Activated B cell treated with CpG ODN at 0.5 μM for 24 hours (primary cell): ENCODE results near the gene HOXC6. TPM values are rescaled to one million over a fixed set of nuclear protein-coding genes. Genes with fewer than 3 reads are reported as not detected.
A peak's percentile ranks its signal among the peaks of the same experiment; 100 is the strongest.

Experiments used
- ATAC-seq: fragments of 200-7000 bp; cut with Tn5 transposase; one replicate; pipeline ENCODE4 v1.10.0; 2021; ENCODE audit warnings: low read depth, mild to moderate bottlenecking, moderate library complexity
- CTCF ChIA-PET: fragments of 350-600 bp; sonication (Branson Sonifier 250); formaldehyde crosslinking; loops from one replicate; lab custom pipeline; 2021; ENCODE audit warnings: antibody characterized with exemption; lab: Charles Lee
- POLR2A ChIA-PET: fragments of 350-600 bp; sonication (Branson Sonifier 250); formaldehyde crosslinking; loops from one replicate; lab custom pipeline; 2021; ENCODE audit warnings: antibody characterized with exemption; lab: Charles Lee
- DNase-seq: peaks from one replicate; pipeline ENCODE4 v3.0.0; 2022
- H3K27ac Mint-ChIP-seq: one replicate; pipeline ENCODE4 v1.8.0; 2020; ENCODE audit warnings: mixed read lengths
- H3K27me3 Mint-ChIP-seq: one replicate; pipeline ENCODE4 v1.8.0; 2021; ENCODE audit warnings: mixed read lengths
- H3K36me3 Mint-ChIP-seq: one replicate; pipeline ENCODE4 v1.8.0; 2021; ENCODE audit warnings: low read depth, mixed read lengths
- H3K4me1 Mint-ChIP-seq: one replicate; pipeline ENCODE4 v1.8.0; 2021; ENCODE audit warnings: mixed read lengths
- H3K4me3 Mint-ChIP-seq: one replicate; pipeline ENCODE4 v1.8.0; 2020; ENCODE audit warnings: mild to moderate bottlenecking, mixed read lengths
- H3K9me3 Mint-ChIP-seq: one replicate; pipeline ENCODE4 v1.8.0; 2020; ENCODE audit warnings: mixed read lengths
- intact Hi-C: fragments of 100-400 bp; cut with micrococcal nuclease; formaldehyde crosslinking; loops from one replicate; pipeline ENCODE4 v1.15.1; 2024
- total RNA-seq: library from RNA; stranded (reverse); gene quantifications from 2 replicates; pipeline ENCODE4 v1.2.3, GENCODE V29; 2022
- TF ChIP-seq, protein P1 (sequence below): fragments of 200-600 bp; IDR thresholded peaks from one replicate; pipeline ENCODE4 v1.8.0; 2022; ENCODE audit warnings: antibody characterized with exemption, mild to moderate bottlenecking

The HOXC6 gene
- total RNA-seq, 1 donor from 2014 or later = not detected

GRCh38 chr12:53997204-53998109 is 30.8 kb upstream of the HOXC6 start:
- peaks cover 1% of the 10 kb centered on the region for H3K36me3 Mint-ChIP-seq

DNA sequence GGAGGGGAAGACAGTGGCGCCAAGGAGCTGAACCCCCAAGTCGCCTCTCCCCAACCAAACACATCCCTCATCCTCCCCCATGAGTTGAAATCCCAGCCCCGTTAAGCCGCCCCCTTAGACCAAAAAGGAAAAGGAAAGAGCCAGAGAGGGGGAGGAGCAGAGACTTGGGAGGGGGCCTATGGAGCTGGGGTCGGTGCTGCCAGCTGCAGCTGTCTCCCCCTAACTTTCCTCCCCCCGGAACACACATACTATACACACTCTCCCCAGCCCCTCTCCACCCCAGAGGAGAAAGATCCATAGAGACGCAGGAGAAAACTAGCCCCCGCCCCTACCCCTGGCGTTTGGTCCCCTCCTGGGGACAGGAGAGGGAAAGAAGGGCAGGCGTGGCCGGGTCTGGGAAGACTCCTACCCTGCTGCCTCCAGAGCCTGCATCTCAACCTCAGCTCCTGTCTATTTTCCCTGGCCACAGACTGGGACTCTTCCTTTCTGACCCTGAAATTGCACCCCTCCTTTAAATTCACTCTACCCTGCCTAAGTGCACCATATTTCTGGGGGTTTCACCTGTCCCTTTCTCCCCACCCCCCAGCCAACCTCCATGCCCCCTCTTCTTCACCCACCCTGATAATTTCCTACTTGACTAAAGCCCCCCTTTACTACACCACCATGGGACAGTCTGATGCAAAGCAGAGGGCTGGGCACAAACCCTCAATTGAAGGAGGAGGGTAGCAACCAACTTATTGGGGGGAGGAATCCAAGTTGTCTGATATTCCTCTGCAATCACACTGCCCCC is 29.9 kb upstream of the HOXC6 start:
- Mint-ChIP-seq H3K27ac (no peak overlapping the region), H3K27me3 (peaks cover 80% of the 10 kb centered on the region), H3K4me3 (no peak overlapping the region), H3K9me3 (peaks cover 2% of the 10 kb centered on the region), H3K36me3 (peaks cover 1% of the 10 kb centered on the region), H3K4me1 (peaks cover 34% of the 10 kb centered on the region)
- no peak for DNase-seq
- no peak for ATAC-seq
- intact Hi-C loops = loop anchor here (5.0 kb wide), 2 partner anchors 34 to 46 kb away; partner anchors contain the start of genes HOXC12 and HOXC5
- ChIA-PET POLR2A (no interaction called here), CTCF (interaction anchor here (1.1 to 2.6 kb wide), 2 partner anchors 13 to 210 kb away, joined by 3 to 11 read pairs; partner anchors contain the start of gene HOXC10)
- TF ChIP-seq, protein P1, sequence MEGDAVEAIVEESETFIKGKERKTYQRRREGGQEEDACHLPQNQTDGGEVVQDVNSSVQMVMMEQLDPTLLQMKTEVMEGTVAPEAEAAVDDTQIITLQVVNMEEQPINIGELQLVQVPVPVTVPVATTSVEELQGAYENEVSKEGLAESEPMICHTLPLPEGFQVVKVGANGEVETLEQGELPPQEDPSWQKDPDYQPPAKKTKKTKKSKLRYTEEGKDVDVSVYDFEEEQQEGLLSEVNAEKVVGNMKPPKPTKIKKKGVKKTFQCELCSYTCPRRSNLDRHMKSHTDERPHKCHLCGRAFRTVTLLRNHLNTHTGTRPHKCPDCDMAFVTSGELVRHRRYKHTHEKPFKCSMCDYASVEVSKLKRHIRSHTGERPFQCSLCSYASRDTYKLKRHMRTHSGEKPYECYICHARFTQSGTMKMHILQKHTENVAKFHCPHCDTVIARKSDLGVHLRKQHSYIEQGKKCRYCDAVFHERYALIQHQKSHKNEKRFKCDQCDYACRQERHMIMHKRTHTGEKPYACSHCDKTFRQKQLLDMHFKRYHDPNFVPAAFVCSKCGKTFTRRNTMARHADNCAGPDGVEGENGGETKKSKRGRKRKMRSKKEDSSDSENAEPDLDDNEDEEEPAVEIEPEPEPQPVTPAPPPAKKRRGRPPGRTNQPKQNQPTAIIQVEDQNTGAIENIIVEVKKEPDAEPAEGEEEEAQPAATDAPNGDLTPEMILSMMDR = no peak

More at GRCh38 chr12:53997204-53998109, 30.8 kb upstream of the HOXC6 start:
- Mint-ChIP-seq H3K27ac (no peak overlapping the region), H3K27me3 (peaks cover 76% of the 10 kb centered on the region), H3K9me3 (peaks cover 2% of the 10 kb centered on the region), H3K4me3 (peak overlapping the region; percentile 53), H3K4me1 (peaks cover 34% of the 10 kb centered on the region)
- POLR2A ChIA-PET = interaction anchor here (0.8 kb wide), 1 partner anchor 55 kb away, joined by 3 read pairs; no protein-coding TSS in a partner anchor
- CTCF ChIA-PET = interaction anchor here (1.1 kb wide), 1 partner anchor 12 kb away, joined by 3 read pairs; the partner anchor contains the start of gene HOXC10
- DNase-seq (no peak), ATAC-seq (no peak)
- intact Hi-C loops = loop anchor here (2.0 to 5.0 kb wide), 3 partner anchors 17 to 45 kb away; partner anchors contain the start of genes HOXC12 and HOXC5
- TF ChIP-seq, protein P1 = no peak

- ChIA-PET POLR2A (no interaction called here), CTCF (interaction anchor here (1.1 to 2.6 kb wide), 2 partner anchors 14 to 209 kb away, joined by 3 to 11 read pairs; partner anchors contain the start of gene HOXC10)
- Mint-ChIP-seq H3K27me3 (peaks cover 81% of the 10 kb centered on the region), H3K36me3 (peaks cover 1% of the 10 kb centered on the region), H3K4me3 (no peak overlapping the region), H3K4me1 (peaks cover 33% of the 10 kb centered on the region), H3K27ac (no peak overlapping the region), H3K9me3 (peaks cover 1% of the 10 kb centered on the region)
- TF ChIP-seq, protein P1 = no peak
- no peak for DNase-seq
- ATAC-seq = no peak
- intact Hi-C loops = loop anchor here (5.0 kb wide), 2 partner anchors 33 to 47 kb away; partner anchors contain the start of genes HOXC12 and HOXC5
These were observed 29.4 kb upstream of the HOXC6 start for GRCh38 chr12:53998900-53999236.

DNA sequence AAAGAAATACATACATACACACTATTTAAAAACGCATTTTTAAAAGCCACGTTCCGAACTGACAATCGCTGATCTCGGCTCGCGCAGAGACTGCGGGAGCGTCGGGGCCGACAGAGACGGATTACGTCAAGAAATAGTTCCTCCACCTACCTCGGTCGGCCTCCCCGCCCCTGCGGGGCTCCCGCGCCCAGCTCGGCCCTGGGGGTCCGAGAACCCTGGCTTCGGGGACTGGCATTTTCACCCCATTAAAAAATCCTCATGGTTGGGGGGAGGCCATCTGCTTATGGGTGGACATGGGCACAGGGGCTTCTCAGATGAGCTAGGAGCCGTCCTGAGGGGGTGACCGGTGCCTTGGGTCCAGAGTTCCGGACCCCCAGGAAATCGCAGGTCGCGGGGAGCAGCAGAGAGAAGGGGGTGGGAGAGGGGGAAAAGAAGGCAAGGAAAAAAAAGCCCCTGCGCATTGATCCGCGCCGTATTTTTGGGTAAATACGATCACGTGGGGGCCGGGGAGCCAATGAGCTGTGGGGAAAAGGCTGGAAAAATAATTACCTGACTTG is 28.6 kb upstream of the HOXC6 start:
- CTCF ChIA-PET = interaction anchor here (1.2 to 2.6 kb wide), 2 partner anchors 202 to 208 kb away, joined by 3 to 11 read pairs; no protein-coding TSS in a partner anchor
- intact Hi-C loops = loop anchor here (5.0 to 10.0 kb wide), 4 partner anchors 33 to 395 kb away; partner anchors contain the start of genes CISTR, HOXC12 and HOXC5

More for the DNA sequence above, 28.6 kb upstream of the HOXC6 start:
- DNase-seq (no peak), ATAC-seq (no peak)
- no peak overlapping the region for H3K27ac Mint-ChIP-seq
- TF ChIP-seq, protein P1 = no peak
- H3K4me1 Mint-ChIP-seq = peaks cover 28% of the 10 kb centered on the region
- no peak overlapping the region for H3K4me3 Mint-ChIP-seq
- POLR2A ChIA-PET = interaction anchor here (0.7 kb wide), 1 partner anchor 18 kb away, joined by 4 read pairs; no protein-coding TSS in a partner anchor
- H3K9me3 Mint-ChIP-seq = no peaks in the 10 kb centered on the region
- peaks cover 1% of the 10 kb centered on the region for H3K36me3 Mint-ChIP-seq
- H3K27me3 Mint-ChIP-seq = peaks cover 79% of the 10 kb centered on the region
